DMS79 (cell line): ENCODE data around the gene YY1.
A peak's percentile ranks its signal among the peaks of the same experiment; 100 is the strongest.
"Not testable (repeated sequence)": the region's sequence is repeated elsewhere in the genome, so short reads cannot be mapped to it uniquely, and the experiment has no call there.

Source experiments
- DNase-seq: peaks from one replicate; lab custom pipeline; 2025; lab: John Stamatoyannopoulos, UW

YY1 gene

GRCh38 chr14:100285021-100285912 is 46.3 kb downstream of the YY1 start:
- peak; percentile 47 for DNase-seq

DNA sequence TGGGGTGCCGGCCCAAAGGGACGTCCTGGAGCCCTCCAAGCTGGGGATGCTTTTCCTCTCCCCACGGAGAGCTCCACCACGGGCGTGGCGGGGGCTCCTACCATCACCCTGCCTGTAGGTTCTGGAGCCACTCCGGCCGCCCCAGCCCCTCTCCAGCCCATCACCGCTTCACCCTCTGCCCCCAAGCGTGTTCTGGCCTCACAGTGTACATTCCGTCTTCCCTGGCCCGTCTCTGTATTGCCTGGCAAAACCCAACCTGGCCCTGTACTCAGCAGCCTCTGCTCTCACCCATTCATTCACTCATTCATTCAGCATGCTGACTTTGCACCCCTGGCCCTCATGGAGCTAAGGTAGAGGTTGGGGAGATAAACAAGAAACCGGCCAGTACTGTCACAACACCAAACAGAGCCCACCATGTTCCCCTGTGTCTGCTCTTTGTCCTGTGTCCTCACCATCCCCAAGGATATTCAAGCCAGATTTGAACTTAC is 47.0 kb downstream of the YY1 start:
- DNase-seq, result no peak

- no peak for DNase-seq
These were observed 47.7 kb downstream of the YY1 start for GRCh38 chr14:100286484-100287191.

DNA sequence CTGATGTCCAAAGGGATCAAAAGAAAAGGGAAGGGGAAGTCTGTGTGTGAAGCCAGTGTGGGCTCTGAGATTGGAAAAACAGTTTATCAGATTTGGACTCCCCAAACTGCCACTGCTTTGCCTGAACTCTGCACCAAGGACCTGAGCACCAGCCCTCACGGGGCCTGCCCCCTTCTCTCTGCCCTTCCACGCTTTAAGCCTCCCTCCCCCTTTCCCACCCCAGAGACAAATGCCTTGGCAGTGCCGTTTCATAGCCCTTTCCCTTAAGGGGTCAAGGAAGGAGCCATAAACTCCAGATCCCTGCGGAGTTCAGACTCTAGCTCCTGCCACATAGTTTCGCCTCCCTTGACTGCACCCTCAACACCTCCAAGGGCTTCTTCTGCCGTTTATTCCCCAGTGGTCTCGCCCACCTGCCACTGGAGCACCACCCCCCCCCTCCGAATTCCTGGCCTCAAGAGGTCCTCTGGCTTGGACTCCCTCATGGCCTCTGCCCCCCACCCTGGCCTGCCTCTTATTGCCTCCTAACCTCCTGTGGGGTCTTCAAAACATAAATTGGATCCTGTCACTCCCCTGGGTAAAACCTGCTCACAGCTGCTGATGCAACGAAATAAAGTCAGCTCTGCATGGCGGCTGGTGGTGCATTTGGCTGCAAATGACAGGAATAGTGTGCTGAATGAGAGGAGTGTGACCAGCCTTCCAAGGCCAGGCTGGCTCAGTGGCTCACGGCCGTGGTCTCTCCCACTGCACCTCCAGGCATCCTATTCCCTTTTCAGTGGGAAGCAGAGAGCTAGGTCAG is 48.5 kb downstream of the YY1 start:
- DNase-seq, result no peak

DNA sequence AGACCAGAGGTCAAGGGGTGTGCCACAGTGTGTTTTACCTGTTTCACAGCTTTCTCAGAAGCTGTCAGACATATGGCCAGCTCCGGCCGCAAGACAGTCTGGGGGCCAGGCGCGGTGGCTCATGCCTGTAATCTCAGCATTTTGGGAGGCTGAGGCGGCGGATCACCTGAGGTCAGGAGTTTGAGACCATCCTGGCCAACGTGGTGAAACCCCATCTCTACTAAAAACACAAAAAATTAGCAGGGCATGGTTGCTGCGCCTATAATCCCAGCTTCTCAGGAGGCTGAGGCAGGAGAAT is 49.0 kb downstream of the YY1 start:
- not testable (repeated sequence) for DNase-seq

DNA sequence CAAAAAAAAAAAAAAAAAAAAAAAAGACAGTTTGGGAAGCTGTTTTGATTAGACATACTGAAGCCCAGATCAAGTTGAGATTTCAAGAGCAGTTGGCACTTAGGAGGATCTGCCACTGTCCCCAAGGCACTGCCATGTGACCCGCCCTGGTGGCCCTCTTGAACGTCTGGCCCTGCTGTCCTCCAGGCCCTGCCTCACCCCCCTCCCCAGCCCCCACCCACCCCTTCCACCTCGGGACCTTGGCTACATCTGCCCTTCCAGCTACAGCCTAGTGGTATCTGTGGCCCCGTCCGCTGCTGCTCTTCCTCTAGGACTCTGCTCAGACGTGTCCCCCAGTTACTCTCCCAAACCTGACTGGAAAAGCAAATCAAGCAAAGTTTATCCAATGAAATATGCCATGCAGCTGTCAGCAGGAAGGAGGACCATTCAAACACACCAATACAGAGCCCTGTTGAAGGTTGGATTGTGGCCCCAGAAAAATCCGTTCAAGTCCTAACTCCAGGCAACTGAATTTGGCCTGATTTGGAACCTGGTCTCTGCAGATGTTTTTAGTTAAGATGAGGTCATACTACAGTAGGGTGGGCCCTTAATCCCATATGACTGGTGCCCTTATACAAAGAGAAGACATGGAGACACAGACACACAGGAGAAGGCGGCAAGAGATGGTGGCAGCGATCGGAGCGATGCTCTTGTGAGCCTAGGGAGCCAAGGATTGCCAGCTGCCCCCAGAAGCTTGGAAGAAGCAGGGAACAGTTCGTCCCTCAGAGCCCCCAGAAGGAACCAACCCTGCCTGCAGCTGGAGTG is 49.6 kb downstream of the YY1 start:
- DNase-seq, result no peak

- no peak for DNase-seq
These were observed 51.1 kb downstream of the YY1 start for GRCh38 chr14:100289916-100290606.

GRCh38 chr14:100290607-100291304 is 51.8 kb downstream of the YY1 start:
- DNase-seq, result no peak

- no peak for DNase-seq
These were observed 52.5 kb downstream of the YY1 start for GRCh38 chr14:100291305-100292075.

GRCh38 chr14:100292301-100292775 is 53.4 kb downstream of the YY1 start:
- DNase-seq, result no peak

- DNase-seq, result no peak
These were observed 54.0 kb downstream of the YY1 start for GRCh38 chr14:100292776-100293461.

GRCh38 chr14:100293497-100294212 is 54.7 kb downstream of the YY1 start:
- no peak for DNase-seq

GRCh38 chr14:100294213-100294962 is 55.4 kb downstream of the YY1 start:
- peak; percentile 79 for DNase-seq

- DNase-seq, result no peak
These were observed 56.0 kb downstream of the YY1 start for GRCh38 chr14:100294963-100295330.

DNA sequence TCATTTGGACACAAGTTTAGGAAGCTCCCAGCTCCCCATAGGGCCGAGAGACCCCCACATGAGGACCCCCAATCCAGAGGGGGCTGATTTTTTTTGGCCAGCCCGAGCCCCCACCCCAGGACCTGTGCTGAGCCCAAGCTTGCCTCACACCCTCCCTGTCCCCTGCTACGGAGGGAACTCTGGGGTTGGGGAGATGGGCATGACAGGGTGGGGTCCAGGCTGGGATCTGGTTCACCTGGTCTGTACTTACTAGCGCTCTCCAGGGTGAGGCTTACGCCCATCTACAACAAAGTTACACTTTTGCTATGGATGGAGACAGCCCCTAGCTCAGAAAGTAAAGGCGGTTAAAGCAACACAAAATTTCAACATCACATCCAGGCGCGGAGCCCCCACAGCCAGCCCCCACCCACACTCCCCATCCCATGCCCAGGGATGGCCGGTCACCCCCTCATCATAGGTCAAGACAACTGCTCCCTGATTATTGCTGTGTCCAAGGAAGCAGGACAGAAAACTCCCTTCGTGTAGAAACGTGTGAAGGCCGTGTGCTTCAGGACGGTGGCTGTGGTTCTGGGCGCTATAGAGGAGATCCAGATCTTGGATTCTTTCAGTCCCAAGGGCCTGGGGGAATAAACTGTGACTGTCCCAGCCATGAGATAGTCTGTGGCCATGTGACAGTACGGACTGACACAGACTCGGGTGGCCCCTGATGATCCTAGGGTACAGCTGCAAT is 56.6 kb downstream of the YY1 start:
- no peak for DNase-seq

DNA sequence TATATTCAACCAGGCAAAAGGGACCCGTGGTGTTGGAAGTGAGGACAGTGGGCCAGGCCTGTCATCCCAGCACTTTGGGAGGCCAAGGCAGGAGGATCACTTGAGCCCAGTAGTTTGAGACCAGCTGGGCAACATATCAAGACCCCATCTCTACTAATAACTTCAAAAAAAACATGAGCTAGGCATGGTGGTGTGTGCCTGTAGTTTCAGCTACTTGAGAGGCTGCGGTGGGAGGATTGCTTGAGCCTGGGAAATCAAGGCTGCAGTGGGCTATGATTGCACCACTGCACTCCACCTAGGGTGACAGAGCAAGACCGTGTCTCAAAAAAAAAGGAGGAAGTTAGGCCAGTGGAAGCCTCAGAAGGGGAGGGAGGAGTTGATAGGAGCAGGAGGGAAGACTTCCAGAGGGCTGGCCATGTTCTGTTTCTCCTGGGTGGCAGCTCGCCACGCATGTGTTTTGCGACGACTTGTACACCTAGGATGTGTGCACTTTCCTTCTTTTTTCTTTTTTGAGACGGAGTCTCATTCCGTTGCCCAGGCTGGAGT is 57.2 kb downstream of the YY1 start:
- DNase-seq, result no peak

GRCh38 chr14:100296729-100297128 is 57.8 kb downstream of the YY1 start:
- not testable (repeated sequence) for DNase-seq
